ENCODE results near the gene GPR17.

The GPR17 gene

DNA sequence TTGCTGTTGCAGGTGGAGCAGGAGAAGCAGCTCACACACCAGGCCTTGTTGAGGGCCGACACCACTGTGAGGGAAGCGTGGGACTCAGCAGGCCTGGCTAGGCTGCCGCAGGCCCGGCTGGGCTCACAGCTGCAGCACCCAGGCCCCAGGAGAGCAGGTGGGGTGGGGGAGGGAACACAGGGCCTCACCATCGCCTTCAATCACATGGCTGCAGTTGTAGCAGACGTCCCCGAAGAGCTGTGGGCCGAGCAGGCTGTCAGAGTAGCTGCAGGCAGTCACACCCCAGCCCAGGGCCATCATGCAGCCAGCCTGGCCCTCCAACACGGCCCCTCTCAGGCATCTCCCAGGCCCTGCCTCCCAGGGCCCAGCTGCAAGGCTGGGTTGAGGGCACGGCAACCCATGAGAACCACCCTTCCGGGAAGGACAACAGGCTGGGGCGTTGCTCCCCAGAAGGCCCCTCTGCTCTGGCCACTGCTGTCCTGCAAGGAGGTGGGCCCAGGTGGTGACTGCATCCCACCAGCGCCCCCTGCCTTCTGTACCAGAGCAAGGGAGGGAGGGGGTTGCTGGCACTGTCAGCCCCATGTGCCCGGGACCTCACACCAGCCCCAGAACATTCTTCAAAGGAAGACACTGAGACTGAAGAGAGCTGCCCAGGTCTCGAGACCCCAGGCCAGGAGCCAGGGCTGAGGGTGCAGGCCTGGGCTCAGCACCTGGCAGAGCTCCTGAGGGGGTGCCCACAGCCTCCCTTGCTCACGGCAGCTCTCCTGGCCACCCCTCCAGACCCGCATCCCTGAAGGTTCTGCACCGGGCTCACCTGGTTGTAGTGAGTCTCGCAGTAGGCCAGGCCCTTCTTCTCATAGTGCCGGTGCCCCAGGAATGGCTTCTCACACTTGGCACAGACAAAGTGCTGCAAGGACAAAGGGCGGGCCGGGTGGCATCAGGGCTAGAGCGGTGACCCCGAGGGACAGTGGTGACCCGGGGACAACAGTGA is 5.6 kb upstream of the GPR17 start:
- Histone ChIP-seq H3K27me3 (ENCODE audit: control insufficient read depth, low read length) (no peaks in the 10 kb centered on the region), H3K9me3 (ENCODE audit: control insufficient read depth, insufficient read depth, low read length) (no peaks in the 10 kb centered on the region), H3F3A (ENCODE audit: control insufficient read depth, insufficient read depth) (0 out of 2 replicates have a peak, but pooled peaks cover 4% of the 10 kb centered on the region), H3K4me2 (ENCODE audit: low read length) (peak overlapping the region; percentile 49), H3K36me3 (ENCODE audit: control insufficient read depth, low read length) (no peaks in the 10 kb centered on the region), H3K4me3 (ENCODE audit: low read length) (peak overlapping the region; percentile 23), H4K20me1 (ENCODE audit: control insufficient read depth, insufficient read depth, low read depth, low read length) (no peaks in the 10 kb centered on the region), H3K79me2 (ENCODE audit: control insufficient read depth, low read length) (no peaks in the 10 kb centered on the region), H3K4me1 (ENCODE audit: control insufficient read depth, low read length) (peaks cover 60% of the 10 kb centered on the region), H3K27ac (ENCODE audit: low read depth, low read length) (peak overlapping the region; percentile 64), H3K9me2 (replicated peaks; ENCODE audit: control insufficient read depth, low read length) (no peaks in the 10 kb centered on the region)
- TF ChIP-seq CTCF (IDR thresholded peaks at IDR 0.05; ENCODE audit: low read depth, low read length, poor library complexity, severe bottlenecking) (peak; percentile 47), EZH2phosphoT487 (IDR thresholded peaks at IDR 0.05; ENCODE audit: borderline replicate concordance, low read length) (no peak)

DNA sequence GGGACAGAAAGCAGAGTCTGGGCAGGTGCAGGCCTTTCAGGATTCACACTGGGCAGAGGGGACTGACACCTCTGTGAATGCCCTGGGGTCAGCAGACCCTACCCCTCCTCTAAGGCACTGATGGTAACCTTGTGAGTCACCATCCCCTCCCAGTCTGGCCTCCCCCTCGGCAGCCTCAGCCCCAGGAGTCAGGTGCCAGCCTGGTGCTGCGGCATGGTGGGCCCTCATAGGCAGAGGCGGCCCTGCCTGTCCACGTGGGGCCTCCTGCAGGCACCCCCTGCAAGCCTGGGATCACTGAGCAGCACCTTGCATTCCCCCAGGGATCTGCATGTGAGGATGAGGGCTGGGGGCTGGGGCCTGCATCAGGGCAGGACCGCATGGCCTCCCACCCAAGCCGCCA is 4.8 kb upstream of the GPR17 start:
- H3K79me2 ChIP-seq (ENCODE audit: control insufficient read depth, low read length), result no peaks in the 10 kb centered on the region
- no peaks in the 10 kb centered on the region for H4K20me1 ChIP-seq (ENCODE audit: control insufficient read depth, insufficient read depth, low read depth, low read length)
- no peak for TF ChIP-seq EZH2phosphoT487 (IDR thresholded peaks at IDR 0.05; ENCODE audit: borderline replicate concordance, low read length)
- TF ChIP-seq CTCF (IDR thresholded peaks at IDR 0.05; ENCODE audit: low read depth, low read length, poor library complexity, severe bottlenecking), result no peak
- no peaks in the 10 kb centered on the region for H3K9me2 ChIP-seq (replicated peaks; ENCODE audit: control insufficient read depth, low read length)
- no peak overlapping the region for H3K27ac ChIP-seq (ENCODE audit: low read depth, low read length)
- peaks cover 60% of the 10 kb centered on the region for H3K4me1 ChIP-seq (ENCODE audit: control insufficient read depth, low read length)
- H3K36me3 ChIP-seq (ENCODE audit: control insufficient read depth, low read length), result no peaks in the 10 kb centered on the region
- no peaks in the 10 kb centered on the region for H3K27me3 ChIP-seq (ENCODE audit: control insufficient read depth, low read length)
- H3K9me3 ChIP-seq (ENCODE audit: control insufficient read depth, insufficient read depth, low read length), result no peaks in the 10 kb centered on the region
- H3F3A ChIP-seq (ENCODE audit: control insufficient read depth, insufficient read depth), result 0 out of 2 replicates have a peak, but pooled peaks cover 4% of the 10 kb centered on the region
- peak overlapping the region; percentile 38; the same call in 1 of the 2 replicates for H3K4me2 ChIP-seq (ENCODE audit: low read length)
- H3K4me3 ChIP-seq (ENCODE audit: low read length), result no peak overlapping the region

GRCh38 chr2:127641846-127642507 is 4.0 kb upstream of the GPR17 start:
- Histone ChIP-seq H3K27me3 (ENCODE audit: control insufficient read depth, low read length) (no peaks in the 10 kb centered on the region), H3K79me2 (ENCODE audit: control insufficient read depth, low read length) (no peaks in the 10 kb centered on the region), H3K36me3 (ENCODE audit: control insufficient read depth, low read length) (no peaks in the 10 kb centered on the region), H3K4me3 (ENCODE audit: low read length) (0 out of 2 replicates have a peak overlapping the region, but pooled peaks have one; percentile 20), H3K9me3 (ENCODE audit: control insufficient read depth, insufficient read depth, low read length) (no peaks in the 10 kb centered on the region), H3K27ac (ENCODE audit: low read depth, low read length) (no peak overlapping the region), H3K9me2 (replicated peaks; ENCODE audit: control insufficient read depth, low read length) (no peaks in the 10 kb centered on the region), H3K4me1 (ENCODE audit: control insufficient read depth, low read length) (peaks cover 56% of the 10 kb centered on the region), H3F3A (ENCODE audit: control insufficient read depth, insufficient read depth) (0 out of 2 replicates have a peak, but pooled peaks cover 4% of the 10 kb centered on the region), H4K20me1 (ENCODE audit: control insufficient read depth, insufficient read depth, low read depth, low read length) (no peaks in the 10 kb centered on the region), H3K4me2 (ENCODE audit: low read length) (peak overlapping the region; percentile 38)
- TF ChIP-seq EZH2phosphoT487 (IDR thresholded peaks at IDR 0.05; ENCODE audit: borderline replicate concordance, low read length) (no peak), CTCF (IDR thresholded peaks at IDR 0.05; ENCODE audit: low read depth, low read length, poor library complexity, severe bottlenecking) (no peak)

All from DOHH2 (cell line).